Body of pancreas (tissue), 4 donors: Measurements from ENCODE around the gene CRTAC1. TPM values are rescaled to one million over a fixed set of nuclear protein-coding genes. Genes with fewer than 3 reads are reported as not detected.

Experiments used
- ATAC-seq: fragments of 150-250 bp; one replicate; pipeline ENCODE4 v1.9.1; 2016
- DNase-seq, 4 donors: peaks; one replicate each; pipeline ENCODE4 v3.0.0-alpha.2; 2019
- H3K27ac ChIP-seq, 4 donors: fragments of 200-600 bp; sonication (generic); 1 replicate in 3 of 4; 2 replicates in 1 of 4; pipeline versions ENCODE4 v1.5.1 to v1.6.1; 2016 to 2019; ENCODE audit warnings: mild to moderate bottlenecking in 1 of 4, mixed read lengths in 1 of 4, moderate library complexity in 1 of 4
- H3K27me3 ChIP-seq, 2 donors: fragments of 200-600 bp; sonication (generic); one replicate each; pipeline ENCODE4 v1.6.0; 2016; ENCODE audit warnings: mild to moderate bottlenecking in 1 of 2
- H3K36me3 ChIP-seq, 2 donors: fragments of 200-600 bp; sonication (generic); replicated peaks in 1 of 2; 2 replicates each; pipeline ENCODE4 v1.5.1; 2016; ENCODE audit warnings: low read depth in 2 of 2; ENCODE audit not compliant: insufficient read depth in 1 of 2
- H3K4me1 ChIP-seq: fragments of 200-600 bp; sonication (generic); one replicate; pipeline ENCODE4 v1.6.0; 2016
- H3K4me3 ChIP-seq, 2 donors: fragments of 200-600 bp; sonication (generic); 1 replicate in 1 of 2; 2 replicates in 1 of 2; pipeline ENCODE4 v1.5.1; 2016 to 2019
- H3K9me3 ChIP-seq, 3 donors: fragments of 200-600 bp; sonication (generic); 1 replicate in 2 of 3; 2 replicates in 1 of 3; pipeline ENCODE4 v1.5.1; 2016
- CTCF ChIP-seq, 7 experiments: fragments of 450-650 bp in 4 of 7; fragments of 200-600 bp in 3 of 7; sonication (generic) in 3 of 7; IDR thresholded peaks; one replicate each; pipeline ENCODE4 v1.5.1; 2016 to 2019; ENCODE audit warnings: antibody characterized with exemption in 7 of 7
- POLR2A ChIP-seq, 3 donors: fragments of 450-650 bp; IDR thresholded peaks; one replicate each; pipeline ENCODE4 v1.6.1; 2016; ENCODE audit warnings: antibody characterized with exemption in 3 of 3, mild to moderate bottlenecking in 2 of 3
- WGBS, 2 donors: methylation state at CpG; one replicate each; pipeline ENCODE4 v1.1.5; 2017; 5-methylcytosine and 5-hydroxymethylcytosine counted together
- intact Hi-C: fragments of 100-400 bp; cut with DNase I; formaldehyde crosslinking; loops from one replicate; pipeline ENCODE4 v1.15.1; 2023
- total RNA-seq, 2 donors: library from RNA; depleted of rRNA; stranded (reverse); fragments of >200 nt; gene quantifications; one replicate each; pipeline ENCODE4 v1.1.0, GENCODE V29; 2016

Gene CRTAC1
- total RNA-seq, 2 donors from 2014 or later, result 0.52 TPM; not detected in 1

GRCh38 chr10:98074315-98074911, 44.0 kb upstream of the CRTAC1 start:
- H3K4me3 ChIP-seq, result no peak overlapping the region
- H3K27me3 ChIP-seq, result no peaks in the 10 kb centered on the region
- no peak for ATAC-seq
- no peaks in the 10 kb centered on the region for H3K36me3 ChIP-seq
- H3K9me3 ChIP-seq, result no peaks in the 10 kb centered on the region
- WGBS, 2 donors, result 3 to 4% methylated on average over 2 of the region's 2 CpGs
- intact Hi-C loops, result no loop called here
- TF ChIP-seq CTCF (IDR thresholded peaks at IDR 0.05), result no peak
- no peak for TF ChIP-seq POLR2A (IDR thresholded peaks at IDR 0.05)
- H3K4me1 ChIP-seq, result no peaks in the 10 kb centered on the region
- no peak for DNase-seq
- H3K27ac ChIP-seq, result no peak overlapping the region

- H3K36me3 ChIP-seq, result no peaks in the 10 kb centered on the region
- no peaks in the 10 kb centered on the region for H3K9me3 ChIP-seq
- WGBS, 2 donors, result 63 to 71% methylated on average over 4 to 5 of the region's 5 CpGs
- H3K4me3 ChIP-seq, result no peak overlapping the region
- intact Hi-C loops, result no loop called here
- no peaks in the 10 kb centered on the region for H3K4me1 ChIP-seq
- DNase-seq (no peak), ATAC-seq (no peak)
- no peak overlapping the region for H3K27ac ChIP-seq
- TF ChIP-seq POLR2A (IDR thresholded peaks at IDR 0.05), result no peak
- TF ChIP-seq CTCF (IDR thresholded peaks at IDR 0.05), result no peak
- H3K27me3 ChIP-seq, result no peaks in the 10 kb centered on the region
Measured at GRCh38 chr10:98067165-98067564, 36.7 kb upstream of the CRTAC1 start.

GRCh38 chr10:98063740-98064027, 33.3 kb upstream of the CRTAC1 start:
- TF ChIP-seq POLR2A (IDR thresholded peaks at IDR 0.05) (no peak), CTCF (IDR thresholded peaks at IDR 0.05) (no peak)
- intact Hi-C loops, result no loop called here
- Histone ChIP-seq H3K27me3 (no peaks in the 10 kb centered on the region), H3K9me3 (no peaks in the 10 kb centered on the region), H3K36me3 (no peaks in the 10 kb centered on the region), H3K4me3 (no peak overlapping the region), H3K4me1 (no peaks in the 10 kb centered on the region), H3K27ac (no peak overlapping the region)
- DNase-seq, result no peak
- no peak for ATAC-seq

- H3K27ac ChIP-seq, result no peak overlapping the region
- no peak for TF ChIP-seq CTCF (IDR thresholded peaks at IDR 0.05)
- TF ChIP-seq POLR2A (IDR thresholded peaks at IDR 0.05), result no peak
- ATAC-seq (no peak), DNase-seq (no peak)
- H3K4me3 ChIP-seq, result no peak overlapping the region
- intact Hi-C loops, result no loop called here
- 56 to 57% methylated on average over 6 of the region's 6 CpGs for WGBS, 2 donors
- no peaks in the 10 kb centered on the region for H3K36me3 ChIP-seq
- no peaks in the 10 kb centered on the region for H3K4me1 ChIP-seq
- H3K9me3 ChIP-seq, result no peaks in the 10 kb centered on the region
- H3K27me3 ChIP-seq, result no peaks in the 10 kb centered on the region
Measured at GRCh38 chr10:98062424-98062823, 32.0 kb upstream of the CRTAC1 start.

- DNase-seq (no peak), ATAC-seq (no peak)
- Histone ChIP-seq H3K4me1 (no peaks in the 10 kb centered on the region), H3K27ac (no peak overlapping the region), H3K27me3 (no peaks in the 10 kb centered on the region), H3K9me3 (no peaks in the 10 kb centered on the region), H3K4me3 (no peak overlapping the region), H3K36me3 (no peaks in the 10 kb centered on the region)
- no peak for TF ChIP-seq POLR2A (IDR thresholded peaks at IDR 0.05)
- intact Hi-C loops, result no loop called here
- WGBS, 2 donors, result 79 to 84% methylated on average over 10 of the region's 10 CpGs
Measured at GRCh38 chr10:98060079-98060478, 29.7 kb upstream of the CRTAC1 start.
